HG03108 (cell line): ENCODE measurements around the gene EMILIN3.
"Not testable (repeated sequence)": the region's sequence is repeated elsewhere in the genome, so short reads cannot be mapped to it uniquely, and the experiment has no call there.

Experiments
- ATAC-seq: cut with Tn5 transposase; IDR thresholded peaks from one replicate; pipeline ENCODE4 v1.9.1; 2021; ENCODE audit warnings: moderate library complexity; ENCODE audit not compliant: unreplicated experiment

Gene EMILIN3

GRCh38 chr20:41329435-41330342 lies 36.9 kb downstream of the EMILIN3 start:
- peak; percentile 74 for ATAC-seq

- ATAC-seq, result no peak
These were observed 39.4 kb downstream of the EMILIN3 start for GRCh38 chr20:41327178-41327577.

- no peak for ATAC-seq
These were observed 45.6 kb downstream of the EMILIN3 start for GRCh38 chr20:41320976-41321375.

GRCh38 chr20:41320441-41320840 lies 46.2 kb downstream of the EMILIN3 start:
- no peak for ATAC-seq

GRCh38 chr20:41318271-41318649 lies 48.4 kb downstream of the EMILIN3 start:
- ATAC-seq, result no peak

GRCh38 chr20:41317546-41318270 lies 48.9 kb downstream of the EMILIN3 start, which contains the start of gene ZHX3:
TSS of gene ZHX3 (minus strand) at chr20:41317731. CDS start at chr20:41204916, 112,815 bp downstream.
- ATAC-seq, result peak; percentile 96

GRCh38 chr20:41316602-41317545 lies 49.7 kb downstream of the EMILIN3 start:
- ATAC-seq, result peak; percentile 48

GRCh38 chr20:41316051-41316450 lies 50.6 kb downstream of the EMILIN3 start:
- ATAC-seq, result no peak

GRCh38 chr20:41314386-41314785 lies 52.2 kb downstream of the EMILIN3 start:
- ATAC-seq, result no peak

GRCh38 chr20:41312009-41312408 lies 54.6 kb downstream of the EMILIN3 start:
- ATAC-seq, result not testable (repeated sequence)
